Glutamatergic neuron (in vitro differentiated cells): ENCODE data around the gene NPFFR1. TPM values are rescaled to one million over a fixed set of nuclear protein-coding genes. Genes with fewer than 3 reads are reported as not detected.

Experiments used
- DNase-seq: peaks from one replicate; pipeline ENCODE4 v3.0.0; 2022
- H3K27ac Mint-ChIP-seq: one replicate; pipeline ENCODE4 v1.8.0; 2020; ENCODE audit warnings: mild to moderate bottlenecking, mixed read lengths, inconsistent platforms; ENCODE audit not compliant: unreplicated experiment
- H3K27me3 Mint-ChIP-seq: one replicate; pipeline ENCODE4 v1.8.0; 2020; ENCODE audit warnings: mild to moderate bottlenecking, moderate library complexity, mixed read lengths, inconsistent platforms; ENCODE audit not compliant: unreplicated experiment
- H3K36me3 Mint-ChIP-seq: one replicate; pipeline ENCODE4 v1.8.0; 2020; ENCODE audit warnings: mild to moderate bottlenecking, mixed read lengths, inconsistent platforms; ENCODE audit not compliant: unreplicated experiment
- H3K4me1 Mint-ChIP-seq: one replicate; pipeline ENCODE4 v1.8.0; 2020; ENCODE audit warnings: mild to moderate bottlenecking, low read depth, mixed read lengths, inconsistent platforms; ENCODE audit not compliant: unreplicated experiment
- H3K4me3 Mint-ChIP-seq: one replicate; pipeline ENCODE4 v1.8.0; 2020; ENCODE audit warnings: mild to moderate bottlenecking, mixed read lengths, inconsistent platforms; ENCODE audit not compliant: unreplicated experiment
- H3K9me3 Mint-ChIP-seq: one replicate; pipeline ENCODE4 v1.8.0; 2020; ENCODE audit warnings: mild to moderate bottlenecking, moderate library complexity, mixed read lengths, inconsistent platforms; ENCODE audit not compliant: unreplicated experiment
- CTCF ChIP-seq: fragments of 200-600 bp; sonication (generic); IDR thresholded peaks from one replicate; pipeline ENCODE4 v1.5.0; 2021; ENCODE audit not compliant: partially characterized antibody, unreplicated experiment
- total RNA-seq: library from RNA; stranded (reverse); fragmentation: NEBNext Ultra II Directional; extraction: Animal tissue kit (Norgen Biotek cat#: 25700); gene quantifications from one replicate; pipeline ENCODE4 v1.2.1, GENCODE V29; 2021; ENCODE audit not compliant: unreplicated experiment

Gene NPFFR1
- total RNA-seq, 1 donor from 2014 or later = not detected

GRCh38 chr10:70254778-70255328 is 29.0 kb downstream of the NPFFR1 start:
- TF ChIP-seq CTCF = no peak
- Mint-ChIP-seq H3K4me1 (no peaks in the 10 kb centered on the region), H3K36me3 (peaks cover 9% of the 10 kb centered on the region), H3K9me3 (peaks cover 2% of the 10 kb centered on the region), H3K4me3 (no peak overlapping the region), H3K27me3 (peaks cover 6% of the 10 kb centered on the region), H3K27ac (no peak overlapping the region)
- no peak for DNase-seq

GRCh38 chr10:70253878-70254765 is 29.7 kb downstream of the NPFFR1 start:
- H3K4me1 Mint-ChIP-seq = no peaks in the 10 kb centered on the region
- no peak overlapping the region for H3K27ac Mint-ChIP-seq
- peaks cover 9% of the 10 kb centered on the region for H3K36me3 Mint-ChIP-seq
- TF ChIP-seq CTCF = no peak
- peaks cover 2% of the 10 kb centered on the region for H3K9me3 Mint-ChIP-seq
- H3K27me3 Mint-ChIP-seq = peaks cover 6% of the 10 kb centered on the region
- H3K4me3 Mint-ChIP-seq = no peak overlapping the region
- DNase-seq = no peak

GRCh38 chr10:70250961-70251680 is 32.7 kb downstream of the NPFFR1 start:
- H3K4me3 Mint-ChIP-seq = no peak overlapping the region
- H3K4me1 Mint-ChIP-seq = no peaks in the 10 kb centered on the region
- peaks cover 9% of the 10 kb centered on the region for H3K36me3 Mint-ChIP-seq
- no peak for TF ChIP-seq CTCF
- H3K9me3 Mint-ChIP-seq = peaks cover 2% of the 10 kb centered on the region
- peaks cover 4% of the 10 kb centered on the region for H3K27me3 Mint-ChIP-seq
- no peak for DNase-seq
- no peak overlapping the region for H3K27ac Mint-ChIP-seq

- H3K27ac Mint-ChIP-seq = no peak overlapping the region
- peaks cover 2% of the 10 kb centered on the region for H3K9me3 Mint-ChIP-seq
- H3K36me3 Mint-ChIP-seq = peaks cover 9% of the 10 kb centered on the region
- no peak for DNase-seq
- no peak overlapping the region for H3K4me3 Mint-ChIP-seq
- no peaks in the 10 kb centered on the region for H3K4me1 Mint-ChIP-seq
- peaks cover 5% of the 10 kb centered on the region for H3K27me3 Mint-ChIP-seq
- no peak for TF ChIP-seq CTCF
Measured at GRCh38 chr10:70247360-70247759, 36.4 kb downstream of the NPFFR1 start.
